H1 (cell line): ENCODE data around the gene DCDC1. TPM values are rescaled to one million over a fixed set of nuclear protein-coding genes. Genes with fewer than 3 reads are reported as not detected.

ENCODE experiments used
- CTCF ChIA-PET: fragments of 300-600 bp; sonication (Branson Sonifier 250); formaldehyde crosslinking; loops from one replicate; lab custom pipeline; 2021; ENCODE audit not compliant: partially characterized antibody; lab: Charles Lee
- POLR2A ChIA-PET: fragments of 300-600 bp; sonication (Branson Sonifier 250); formaldehyde crosslinking; loops from one replicate; lab custom pipeline; 2021; ENCODE audit warnings: inconsistent platforms; ENCODE audit not compliant: partially characterized antibody; lab: Charles Lee
- DNase-seq, 2 experiments: peaks; one replicate each; pipeline versions ENCODE4 v3.0.0 to v3.0.0-alpha.2; 2010 to 2022; ENCODE audit warnings: low spot score in 2 of 2, low read depth in 1 of 2, mixed read lengths in 1 of 2
- FAIRE-seq: peaks from 2 replicates; lab custom pipeline; 2011; peaks lifted over from hg19 to GRCh38; lab: Jason Lieb, UNC
- H2AFZ ChIP-seq: 2 replicates; pipeline ENCODE4 v1.8.1; 2012; ENCODE audit warnings: low read length, inconsistent platforms
- H2AK5ac ChIP-seq: 2 replicates; pipeline ENCODE4 v1.6.1; 2013; ENCODE audit warnings: low read depth, low read length
- H2BK120ac ChIP-seq: replicated peaks from 2 replicates; pipeline ENCODE3; 2013; ENCODE audit warnings: low read depth, low read length, inconsistent platforms
- H2BK12ac ChIP-seq: 2 replicates; pipeline ENCODE4 v1.6.1; 2013; ENCODE audit warnings: low read depth, low read length
- H2BK15ac ChIP-seq: 2 replicates; pipeline ENCODE4 v1.6.1; 2013; ENCODE audit warnings: low read length
- H2BK20ac ChIP-seq: 2 replicates; pipeline ENCODE4 v1.6.1; 2013; ENCODE audit warnings: low read length
- H2BK5ac ChIP-seq: 2 replicates; pipeline ENCODE4 v1.6.1; 2013; ENCODE audit warnings: low read depth, low read length
- H3K14ac ChIP-seq: 2 replicates; pipeline ENCODE4 v1.6.1; 2013; ENCODE audit warnings: inconsistent platforms; ENCODE audit not compliant: insufficient read length
- H3K18ac ChIP-seq: 2 replicates; pipeline ENCODE4 v1.6.1; 2013; ENCODE audit warnings: low read length; ENCODE audit errors: extremely low read depth
- H3K23ac ChIP-seq: 2 replicates; pipeline ENCODE4 v1.6.1; 2013; ENCODE audit warnings: inconsistent platforms; ENCODE audit not compliant: insufficient read length
- H3K23me2 ChIP-seq: 2 replicates; pipeline ENCODE4 v1.6.1; 2013; ENCODE audit warnings: low read depth, low read length
- H3K27ac ChIP-seq: 2 replicates; pipeline ENCODE4 v1.6.1; 2011; ENCODE audit warnings: low read depth, low read length, inconsistent platforms
- H3K27me3 ChIP-seq, 4 experiments: replicated peaks in 1 of 4; 1 replicate in 1 of 4; 2 replicates in 3 of 4; pipeline versions ENCODE4 v1.6.1 to v1.8.1; 2011 to 2013; ENCODE audit warnings: low read length in 3 of 4, mild to moderate bottlenecking in 3 of 4, inconsistent platforms in 2 of 4, mixed read lengths in 2 of 4, moderate library complexity in 1 of 4; ENCODE audit not compliant: control insufficient read depth in 3 of 4, insufficient read depth in 3 of 4; ENCODE audit errors: extremely low read depth in 1 of 4
- H3K36me3 ChIP-seq, 4 experiments: 2 replicates each; pipeline versions ENCODE4 v1.6.1 to v1.8.1; 2011 to 2013; ENCODE audit warnings: mild to moderate bottlenecking in 4 of 4, low read length in 3 of 4, moderate library complexity in 2 of 4, control low read depth in 1 of 4, inconsistent platforms in 1 of 4; ENCODE audit not compliant: insufficient read depth in 4 of 4, control insufficient read depth in 2 of 4
- H3K4ac ChIP-seq: replicated peaks from 2 replicates; pipeline ENCODE3; 2013; ENCODE audit warnings: low read length, low read depth, mixed read lengths, inconsistent platforms; ENCODE audit not compliant: insufficient read length
- H3K4me1 ChIP-seq, 4 experiments: replicated peaks in 1 of 4; 1 replicate in 1 of 4; 2 replicates in 3 of 4; pipeline versions ENCODE4 v1.6.1 to v1.8.1; 2011 to 2013; ENCODE audit warnings: low read length in 3 of 4, inconsistent platforms in 2 of 4, mixed read lengths in 1 of 4; ENCODE audit not compliant: insufficient read depth in 4 of 4, control insufficient read depth in 3 of 4
- H3K4me2 ChIP-seq, 2 experiments: 2 replicates each; pipeline versions ENCODE4 v1.6.1 to v1.8.1; 2011 to 2013; ENCODE audit warnings: low read depth in 2 of 2, low read length in 2 of 2, control low read depth in 1 of 2, inconsistent platforms in 1 of 2, mild to moderate bottlenecking in 1 of 2; ENCODE audit not compliant: insufficient read depth in 1 of 2
- H3K4me3 ChIP-seq, 4 experiments: fragments of 200-600, 300-600 bp in 1 of 4; sonication (generic), shearing (Covaris generic), sonication (Bioruptor Twin) in 1 of 4; 2 replicates each; pipeline versions ENCODE4 v1.5.1 to v1.8.1; 2011 to 2016; ENCODE audit warnings: low read length in 4 of 4, low read depth in 3 of 4, control low read depth in 2 of 4, inconsistent platforms in 2 of 4, mild to moderate bottlenecking in 2 of 4, mixed read lengths in 1 of 4, moderate library complexity in 1 of 4; ENCODE audit not compliant: insufficient read depth in 2 of 4; ENCODE audit errors: extremely low read depth in 1 of 4
- H3K56ac ChIP-seq: replicated peaks from 2 replicates; pipeline ENCODE3; 2013; ENCODE audit warnings: low read depth, mild to moderate bottlenecking, mixed read lengths, low read length, inconsistent platforms; ENCODE audit not compliant: insufficient read length
- H3K79me1 ChIP-seq: 2 replicates; pipeline ENCODE4 v1.6.1; 2013; ENCODE audit warnings: low read depth, low read length, control low read depth
- H3K79me2 ChIP-seq, 2 experiments: 2 replicates each; pipeline versions ENCODE4 v1.6.1 to v1.8.1; 2012 to 2013; ENCODE audit warnings: low read length in 2 of 2, mild to moderate bottlenecking in 2 of 2, inconsistent platforms in 1 of 2; ENCODE audit not compliant: insufficient read depth in 2 of 2, control insufficient read depth in 1 of 2
- H3K9ac ChIP-seq, 4 experiments: replicated peaks in 1 of 4; 1 replicate in 1 of 4; 2 replicates in 3 of 4; pipeline versions ENCODE4 v1.6.1 to v1.8.1; 2011 to 2013; ENCODE audit warnings: low read depth in 3 of 4, low read length in 3 of 4, control low read depth in 2 of 4, mild to moderate bottlenecking in 2 of 4, moderate library complexity in 2 of 4, inconsistent platforms in 1 of 4; ENCODE audit errors: extremely low read depth in 1 of 4
- H3K9me3 ChIP-seq, 2 experiments: 2 replicates each; pipeline versions ENCODE4 v1.6.1 to v1.8.1; 2012 to 2013; ENCODE audit warnings: mild to moderate bottlenecking in 2 of 2, moderate library complexity in 2 of 2, control low read depth in 1 of 2, inconsistent platforms in 1 of 2, low read depth in 1 of 2, low read length in 1 of 2, mixed read lengths in 1 of 2; ENCODE audit not compliant: insufficient read depth in 2 of 2
- H4K20me1 ChIP-seq, 2 experiments: replicated peaks in 1 of 2; 2 replicates each; pipeline versions ENCODE3 to v1.8.1; 2011 to 2013; ENCODE audit warnings: inconsistent platforms in 2 of 2, low read length in 2 of 2, mild to moderate bottlenecking in 1 of 2; ENCODE audit not compliant: insufficient read depth in 2 of 2, control insufficient read depth in 1 of 2
- H4K5ac ChIP-seq: 2 replicates; pipeline ENCODE4 v1.6.1; 2013; ENCODE audit warnings: low read length, low read depth, mixed read lengths, inconsistent platforms; ENCODE audit not compliant: insufficient read length
- H4K8ac ChIP-seq: 2 replicates; pipeline ENCODE4 v1.8.0; 2013; ENCODE audit warnings: mild to moderate bottlenecking, moderate library complexity, low read length, inconsistent platforms; ENCODE audit not compliant: insufficient read depth; ENCODE audit errors: extremely low read depth
- H4K91ac ChIP-seq: replicated peaks from 2 replicates; pipeline ENCODE3; 2013; ENCODE audit warnings: low read length, mixed read lengths, inconsistent platforms; ENCODE audit not compliant: insufficient read length
- BCL11A ChIP-seq, 2 experiments: IDR thresholded peaks; one replicate each; pipeline ENCODE4 v1.6.1; 2011; ENCODE audit warnings: low read depth in 2 of 2, low read length in 2 of 2, mild to moderate bottlenecking in 2 of 2
- GTF2F1 ChIP-seq: IDR thresholded peaks from 2 replicates; pipeline ENCODE4 v1.6.1; 2012; ENCODE audit warnings: low read depth, low read length, improper control_type of control experiment, borderline replicate concordance
- HDAC6 ChIP-seq: IDR thresholded peaks from one replicate; pipeline ENCODE4 v1.7.1; 2012; ENCODE audit warnings: low read depth, mild to moderate bottlenecking, inconsistent platforms, low read length, moderate library complexity
- JUN ChIP-seq: IDR thresholded peaks from 2 replicates; pipeline ENCODE4 v1.6.1; 2011; ENCODE audit warnings: low read depth, mild to moderate bottlenecking, improper control_type of control experiment, low read length
- NANOG ChIP-seq: IDR thresholded peaks from 2 replicates; pipeline ENCODE4 v1.6.1; 2011; ENCODE audit warnings: low read length, low read depth, mild to moderate bottlenecking, inconsistent platforms; ENCODE audit not compliant: insufficient read depth, poor library complexity, severe bottlenecking
- NRF1 ChIP-seq: IDR thresholded peaks from 2 replicates; pipeline ENCODE4 v1.6.1; 2011; ENCODE audit warnings: mild to moderate bottlenecking, low read depth, low read length, improper control_type of control experiment
- POU5F1 ChIP-seq: IDR thresholded peaks from 2 replicates; pipeline ENCODE4 v1.6.1; 2011; ENCODE audit warnings: low read depth, mild to moderate bottlenecking, low read length, moderate library complexity
- RBBP5 ChIP-seq: IDR thresholded peaks from 2 replicates; pipeline ENCODE4 v1.7.1; 2012; ENCODE audit warnings: low read depth, mild to moderate bottlenecking, inconsistent platforms, low read length, moderate library complexity, borderline replicate concordance
- SP2 ChIP-seq: IDR thresholded peaks from 2 replicates; pipeline ENCODE4 v1.6.1; 2012; ENCODE audit warnings: mild to moderate bottlenecking, low read length, inconsistent platforms
- SP4 ChIP-seq: IDR thresholded peaks from 2 replicates; pipeline ENCODE4 v1.6.1; 2012; ENCODE audit warnings: low read length, inconsistent platforms
- TAF7 ChIP-seq: optimal IDR thresholded peaks from 2 replicates; pipeline ENCODE3; 2011; ENCODE audit warnings: low read depth, mild to moderate bottlenecking, inconsistent platforms, low read length, moderate library complexity, borderline replicate concordance
- TBP ChIP-seq: IDR thresholded peaks from 2 replicates; pipeline ENCODE4 v1.6.1; 2011; ENCODE audit warnings: low read depth, low read length, improper control_type of control experiment
- YY1 ChIP-seq: IDR thresholded peaks from 2 replicates; pipeline ENCODE4 v1.6.1; 2011; ENCODE audit warnings: low read depth, mild to moderate bottlenecking, low read length
- WGBS, 2 experiments: shearing (Covaris generic) in 1 of 2; methylation state at CpG; one replicate each; pipeline versions ENCODE4 v1.1.6 to v1.1.7; 2013 to 2015; ENCODE audit warnings: low lambda C conversion rate in 2 of 2, mixed read lengths in 2 of 2, inconsistent platforms in 1 of 2, low coverage in 1 of 2, missing lambda C conversion rate in 1 of 2; ENCODE audit not compliant: insufficient replicate concordance in 2 of 2, insufficient coverage in 1 of 2, insufficient read length in 1 of 2; ENCODE audit errors: extremely low coverage in 1 of 2, missing lambda C conversion rate in 1 of 2; 5-methylcytosine and 5-hydroxymethylcytosine counted together
- polyA plus RNA-seq, 7 experiments: library from polyadenylated mRNA; depleted of rRNA in 3 of 7; stranded (reverse) in 5 of 7; unstranded in 2 of 7; fragments of >200 nt in 5 of 7; fragments of 200-250 nt in 2 of 7; gene quantifications; 1 replicate in 5 of 7; 2 replicates in 1 of 7; 4 replicates in 1 of 7; pipeline versions ENCODE4 v1.2.1 to v1.2.3, GENCODE V29; 2011 to 2013; ENCODE audit warnings: missing spikeins in 2 of 7, mixed read lengths in 2 of 7
- total RNA-seq: library from RNA; stranded (reverse); fragmentation: NEBNext Ultra II Directional; extraction: Animal tissue kit (Norgen Biotek cat#: 25700); gene quantifications from 2 replicates; pipeline ENCODE4 v1.2.1, GENCODE V29; 2021
- TF ChIP-seq, protein P1 (sequence below): IDR thresholded peaks from 2 replicates; pipeline ENCODE4 v1.6.1; 2012; ENCODE audit warnings: low read length, inconsistent platforms

DCDC1 gene
- total and polyA plus RNA-seq, 2 of the 8 experiments (the other 6 are each of a cell fraction or from before 2014, with no cell fraction given): 0.15 to 0.56 TPM

DNA sequence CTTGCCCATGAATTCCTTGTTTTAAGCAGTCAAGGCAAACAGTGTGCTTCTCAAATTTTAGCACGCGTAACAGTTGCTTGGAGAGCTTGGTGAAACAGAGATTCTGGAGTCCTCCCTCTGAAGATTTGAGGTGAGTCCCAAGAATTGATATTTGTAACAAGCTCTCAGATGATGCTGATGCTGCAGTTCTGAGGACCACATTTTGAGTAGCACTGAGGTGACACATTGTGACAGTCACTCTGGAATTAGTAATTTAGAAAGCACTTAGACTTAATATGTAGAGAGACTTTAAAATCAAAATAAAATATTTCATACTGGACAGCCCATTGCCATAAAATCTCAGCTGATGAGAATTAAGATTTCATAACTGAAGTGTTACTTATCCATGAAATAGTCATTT is 38.7 kb upstream of the DCDC1 start:
- H3K27me3 ChIP-seq: no peaks in the 10 kb centered on the region
- no peak overlapping the region for H4K5ac ChIP-seq
- H2AK5ac ChIP-seq: no peak overlapping the region
- H3K4me3 ChIP-seq: no peak overlapping the region
- peaks cover 0 to 2% (median 0%) of the 10 kb centered on the region in 4 experiments; a peak in 1 of 8 replicates for H3K36me3 ChIP-seq
- no peak overlapping the region for H3K9ac ChIP-seq
- H4K20me1 ChIP-seq: no peaks in the 10 kb centered on the region
- H3K23ac ChIP-seq: no peak overlapping the region
- CTCF ChIA-PET: interaction anchor here (2.8 kb wide), 1 partner anchor 10 kb away, joined by 11 read pairs; no protein-coding TSS in a partner anchor
- H4K91ac ChIP-seq: no peak overlapping the region
- H3K4me1 ChIP-seq: no peaks in the 10 kb centered on the region
- no peak overlapping the region for H2BK12ac ChIP-seq
- no peak overlapping the region for H3K56ac ChIP-seq
- H3K9me3 ChIP-seq: no peaks in the 10 kb centered on the region
- no peak overlapping the region for H3K18ac ChIP-seq
- no peaks in the 10 kb centered on the region for H3K79me2 ChIP-seq
- H2BK5ac ChIP-seq: no peak overlapping the region
- H4K8ac ChIP-seq: no peak overlapping the region
- no peak overlapping the region for H3K4ac ChIP-seq
- no peaks in the 10 kb centered on the region for H3K79me1 ChIP-seq
- WGBS, 2 experiments: 100% methylated on average over 2 of the region's 2 CpGs; no CpG with 5 or more reads in 1 of the 2 experiments
- H2BK15ac ChIP-seq: no peak overlapping the region
- DNase-seq: no peak
- no peak overlapping the region for H2BK120ac ChIP-seq
- H2AFZ ChIP-seq: no peak overlapping the region
- H3K14ac ChIP-seq: no peak overlapping the region
- no peak overlapping the region for H3K4me2 ChIP-seq
- POLR2A ChIA-PET: no interaction called here
- FAIRE-seq: no peak
- H2BK20ac ChIP-seq: no peak overlapping the region
- no peaks in the 10 kb centered on the region for H3K23me2 ChIP-seq
- no peak overlapping the region for H3K27ac ChIP-seq
- TF ChIP-seq, protein P1, sequence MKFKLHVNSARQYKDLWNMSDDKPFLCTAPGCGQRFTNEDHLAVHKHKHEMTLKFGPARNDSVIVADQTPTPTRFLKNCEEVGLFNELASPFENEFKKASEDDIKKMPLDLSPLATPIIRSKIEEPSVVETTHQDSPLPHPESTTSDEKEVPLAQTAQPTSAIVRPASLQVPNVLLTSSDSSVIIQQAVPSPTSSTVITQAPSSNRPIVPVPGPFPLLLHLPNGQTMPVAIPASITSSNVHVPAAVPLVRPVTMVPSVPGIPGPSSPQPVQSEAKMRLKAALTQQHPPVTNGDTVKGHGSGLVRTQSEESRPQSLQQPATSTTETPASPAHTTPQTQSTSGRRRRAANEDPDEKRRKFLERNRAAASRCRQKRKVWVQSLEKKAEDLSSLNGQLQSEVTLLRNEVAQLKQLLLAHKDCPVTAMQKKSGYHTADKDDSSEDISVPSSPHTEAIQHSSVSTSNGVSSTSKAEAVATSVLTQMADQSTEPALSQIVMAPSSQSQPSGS: no peak
- no peak for TF ChIP-seq NANOG
- TF ChIP-seq YY1: no peak
- no peak for TF ChIP-seq TBP
- TF ChIP-seq SP4: no peak
- TF ChIP-seq JUN: no peak
- no peak for TF ChIP-seq BCL11A (IDR thresholded peaks at IDR 0.05; ENCODE audit: low read depth in 2 of 2, low read length in 2 of 2)
- no peak for TF ChIP-seq GTF2F1
- no peak for TF ChIP-seq TAF7
- no peak for TF ChIP-seq SP2
- no peak for TF ChIP-seq POU5F1
- no peak for TF ChIP-seq RBBP5
- no peak for TF ChIP-seq NRF1
- no peak for TF ChIP-seq HDAC6
